ENCODE results near the gene DGAT2. TPM values are rescaled to one million over a fixed set of nuclear protein-coding genes. Genes with fewer than 3 reads are reported as not detected.
A peak's percentile ranks its signal among the peaks of the same experiment; 100 is the strongest.
"Not testable (repeated sequence)": the region's sequence is repeated elsewhere in the genome, so short reads cannot be mapped to it uniquely, and the experiment has no call there.

Gene DGAT2
- total and polyA plus RNA-seq, 5 donors, result 5.7 to 23.4 (median 12.2) TPM

DNA sequence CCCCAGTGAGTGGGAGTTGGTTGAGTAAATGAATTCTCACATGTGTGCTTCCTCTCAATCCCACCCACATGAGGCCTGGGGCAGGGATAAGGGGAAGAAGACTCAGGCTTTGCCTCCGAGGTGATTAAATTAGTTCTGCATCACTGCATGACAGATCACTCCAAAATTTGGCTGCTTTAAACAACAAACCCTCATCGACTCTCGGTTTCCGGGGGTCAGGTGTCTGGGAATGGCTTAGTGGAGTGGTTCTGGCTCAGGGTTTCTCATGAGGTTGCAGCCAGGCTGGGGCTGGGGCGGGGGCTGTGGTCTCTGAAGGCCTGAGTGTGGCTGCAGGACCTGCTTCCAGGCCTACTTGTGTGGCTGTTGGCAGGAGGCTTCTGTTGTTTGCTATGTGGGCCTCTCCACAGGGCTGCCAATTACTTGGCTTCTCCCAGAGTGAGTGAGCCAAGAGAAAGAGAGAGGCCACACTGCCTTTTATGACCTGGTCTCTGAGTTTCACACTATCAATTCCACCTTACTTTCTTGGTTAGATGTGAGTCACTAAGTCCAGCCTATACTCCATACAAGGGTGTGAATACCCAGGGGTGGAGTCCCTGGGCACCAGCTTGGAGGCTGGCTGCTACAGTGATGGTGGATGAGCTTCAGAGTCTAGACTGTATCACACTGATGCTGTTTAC is 35.0 kb upstream of the DGAT2 start:
- Histone ChIP-seq H3K27me3 (ENCODE audit: control insufficient read depth, insufficient read depth) (no peaks in the 10 kb centered on the region), H3K27ac (ENCODE audit: low read length) (peak overlapping the region; percentile 22), H3K4me3 (ENCODE audit: low read length) (no peak overlapping the region), H3K9me3 (ENCODE audit: control insufficient read depth, low read length) (no peaks in the 10 kb centered on the region), H3K4me1 (ENCODE audit: control insufficient read depth, insufficient read depth, low read length) (peaks cover 13% of the 10 kb centered on the region)
- intact Hi-C loops (cut with DNase I), result no loop called here
- DNase-seq (peak; percentile 18 to 62 (median 59)), ATAC-seq (peak; percentile 65)
- 52% methylated on average over 5 of the region's 5 CpGs for WGBS

DNA sequence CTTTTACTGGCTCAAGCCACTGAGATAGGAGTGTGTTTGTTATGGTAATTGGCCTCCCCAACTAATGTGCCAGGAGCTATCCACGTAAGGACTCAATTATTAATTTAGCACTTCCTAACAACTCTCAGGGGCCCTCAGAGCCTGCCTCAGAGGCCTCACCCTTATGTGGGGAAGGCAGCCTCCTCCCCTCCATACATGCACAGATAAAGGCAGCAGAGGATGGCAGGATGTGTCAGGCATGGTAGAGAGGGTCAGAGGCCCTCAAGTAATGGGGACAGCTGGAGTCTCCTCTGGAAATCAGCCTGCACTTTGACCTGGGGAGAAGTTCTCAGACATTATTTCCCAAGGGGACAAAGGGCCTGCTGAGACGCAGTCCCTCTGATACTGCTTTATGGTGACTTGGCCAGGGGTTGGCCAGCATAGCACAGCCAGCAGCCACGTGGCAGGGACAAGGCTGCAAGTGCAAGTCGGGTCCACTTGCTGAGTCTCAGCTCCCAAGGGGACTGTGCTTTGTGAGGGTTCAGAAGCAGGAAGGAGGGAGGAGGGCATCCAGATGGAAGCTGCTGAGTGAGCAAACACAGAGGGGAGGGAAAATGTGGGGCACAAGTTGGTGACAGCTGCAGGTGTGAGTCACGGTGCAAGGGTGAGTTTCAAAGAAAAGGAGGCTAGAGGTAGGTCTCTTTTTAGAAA is 33.9 kb upstream of the DGAT2 start:
- whole genome bisulfite sequencing, result 55% methylated on average over 5 of the region's 5 CpGs
- Histone ChIP-seq H3K4me3 (ENCODE audit: low read length) (no peak overlapping the region), H3K27ac (ENCODE audit: low read length) (peak overlapping the region; percentile 22), H3K9me3 (ENCODE audit: control insufficient read depth, low read length) (no peaks in the 10 kb centered on the region), H3K4me1 (ENCODE audit: control insufficient read depth, insufficient read depth, low read length) (peaks cover 13% of the 10 kb centered on the region), H3K27me3 (ENCODE audit: control insufficient read depth, insufficient read depth) (no peaks in the 10 kb centered on the region)
- intact Hi-C loops (cut with DNase I), result no loop called here
- peak in 1 of 3 donors; percentile 22 for DNase-seq
- peak in 1 of 2 donors; percentile 10 for ATAC-seq

DNA sequence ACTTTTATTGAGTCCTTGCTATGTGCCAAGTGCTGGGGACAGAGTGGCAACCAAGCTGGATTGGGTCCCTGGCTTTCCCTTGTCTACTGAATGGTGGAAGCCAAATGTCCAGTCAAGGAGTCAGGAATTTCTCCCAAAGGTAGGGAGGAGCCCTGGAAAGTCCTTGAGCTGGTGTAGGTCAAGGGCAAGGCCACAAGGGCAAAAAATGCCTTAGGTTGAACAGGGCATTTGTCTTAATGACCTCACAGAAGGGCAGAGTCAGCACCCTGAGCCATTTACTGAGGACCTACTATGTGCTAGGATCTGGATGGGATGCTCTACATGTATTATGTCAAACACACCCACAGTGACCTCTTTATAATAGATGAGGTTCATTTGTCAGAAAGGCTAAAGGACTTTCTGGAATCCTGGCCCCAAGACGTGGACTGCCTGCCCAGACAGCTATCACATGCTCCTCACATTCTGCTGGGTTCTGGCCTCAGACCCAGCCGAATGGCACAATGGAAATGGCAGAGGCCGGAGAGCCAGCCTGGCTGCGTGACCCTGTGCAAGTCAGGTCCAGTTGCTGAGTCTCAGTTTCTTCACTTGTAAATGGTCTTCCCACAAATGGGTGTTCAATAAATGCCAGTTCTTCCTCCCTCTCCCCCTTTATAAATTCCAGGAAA is 33.3 kb upstream of the DGAT2 start:
- H3K27me3 ChIP-seq (ENCODE audit: control insufficient read depth, insufficient read depth), result no peaks in the 10 kb centered on the region
- no peaks in the 10 kb centered on the region for H3K9me3 ChIP-seq (ENCODE audit: control insufficient read depth, low read length)
- DNase-seq (peak in 1 of 3 donors; percentile 21), ATAC-seq (peak in 1 of 2 donors; percentile 22)
- H3K4me1 ChIP-seq (ENCODE audit: control insufficient read depth, insufficient read depth, low read length), result peaks cover 13% of the 10 kb centered on the region
- intact Hi-C loops (cut with DNase I), result no loop called here
- 82% methylated on average over 4 of the region's 4 CpGs for WGBS
- no peak overlapping the region for H3K27ac ChIP-seq (ENCODE audit: low read length)
- no peak overlapping the region for H3K4me3 ChIP-seq (ENCODE audit: low read length)

DNA sequence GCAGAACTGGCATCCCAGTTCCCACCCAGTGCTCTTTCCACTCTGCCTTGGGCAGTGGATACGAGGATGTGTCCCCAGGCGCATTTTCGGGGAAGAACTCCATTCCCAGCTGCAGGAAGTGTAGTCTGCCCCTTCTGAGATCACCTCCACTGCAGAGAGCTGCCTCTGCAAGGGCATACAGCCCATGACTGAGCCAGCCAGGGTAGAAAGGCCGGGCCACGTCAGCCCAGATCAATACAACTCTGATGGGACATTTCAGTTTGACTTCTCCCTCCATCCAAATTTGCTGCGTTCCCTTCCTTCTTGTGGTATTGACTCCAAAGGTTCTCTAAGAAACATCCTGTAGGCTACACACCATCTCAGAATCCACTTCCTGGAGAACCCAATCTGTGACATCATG is 31.3 kb upstream of the DGAT2 start:
- H3K27me3 ChIP-seq (ENCODE audit: control insufficient read depth, insufficient read depth), result no peaks in the 10 kb centered on the region
- WGBS, result 86% methylated on average over 6 of the region's 6 CpGs
- intact Hi-C loops (cut with DNase I), result no loop called here
- ATAC-seq, result no peak
- no peaks in the 10 kb centered on the region for H3K9me3 ChIP-seq (ENCODE audit: control insufficient read depth, low read length)
- H3K4me3 ChIP-seq (ENCODE audit: low read length), result no peak overlapping the region
- no peak for DNase-seq
- H3K27ac ChIP-seq (ENCODE audit: low read length), result no peak overlapping the region
- H3K4me1 ChIP-seq (ENCODE audit: control insufficient read depth, insufficient read depth, low read length), result peaks cover 13% of the 10 kb centered on the region

DNA sequence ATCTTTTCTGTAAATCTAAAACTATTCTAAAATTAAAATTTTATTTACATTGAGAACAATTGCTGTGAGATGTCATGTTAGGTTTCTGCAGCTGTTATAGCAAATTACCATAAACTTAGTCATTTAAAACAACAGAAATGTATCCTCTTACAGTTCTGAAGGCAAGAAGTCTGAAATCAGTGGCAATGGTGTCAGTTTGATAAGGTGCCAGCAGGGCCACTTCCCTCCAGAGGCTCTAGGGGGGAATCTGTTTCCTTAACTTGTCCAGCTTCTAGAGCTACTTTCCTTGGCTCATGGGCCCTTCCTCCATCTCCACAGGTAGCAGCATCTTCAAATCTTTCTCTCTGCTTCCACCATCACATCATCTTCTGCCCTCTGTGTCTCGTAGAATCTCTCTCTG is 27.9 kb upstream of the DGAT2 start:
- no peaks in the 10 kb centered on the region for H3K9me3 ChIP-seq (ENCODE audit: control insufficient read depth, low read length)
- no peak for DNase-seq
- H3K27me3 ChIP-seq (ENCODE audit: control insufficient read depth, insufficient read depth), result no peaks in the 10 kb centered on the region
- H3K4me3 ChIP-seq (ENCODE audit: low read length), result no peak overlapping the region
- intact Hi-C loops (cut with DNase I), result no loop called here
- H3K27ac ChIP-seq (ENCODE audit: low read length), result no peak overlapping the region
- WGBS, result 98% methylated on average over 1 of the region's 1 CpG
- ATAC-seq, result no peak
- H3K4me1 ChIP-seq (ENCODE audit: control insufficient read depth, insufficient read depth, low read length), result peaks cover 9% of the 10 kb centered on the region

DNA sequence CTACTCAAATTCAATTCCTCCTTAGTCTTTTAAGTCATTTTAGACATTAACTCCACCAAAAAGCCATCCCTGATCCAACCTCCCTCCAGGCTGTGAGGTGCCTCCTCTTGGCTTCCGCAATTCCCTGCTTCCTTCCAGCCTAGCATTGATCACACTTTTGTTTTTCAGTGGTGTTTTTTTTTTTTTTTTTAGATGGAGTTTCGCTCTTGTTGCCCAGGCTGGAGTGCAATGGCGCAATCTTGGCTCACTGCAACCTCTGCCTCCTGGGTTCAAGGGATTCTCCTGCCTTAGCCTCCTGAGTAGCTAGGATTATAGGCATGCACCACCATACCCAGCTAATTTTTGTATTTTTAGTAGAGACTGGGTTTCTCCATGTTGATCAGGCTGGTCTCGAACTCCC is 25.4 kb upstream of the DGAT2 start:
- H3K4me1 ChIP-seq (ENCODE audit: control insufficient read depth, insufficient read depth, low read length); DNase-seq; H3K4me3 ChIP-seq (ENCODE audit: low read length); intact Hi-C loops (cut with DNase I); H3K27ac ChIP-seq (ENCODE audit: low read length); H3K9me3 ChIP-seq (ENCODE audit: control insufficient read depth, low read length); H3K27me3 ChIP-seq (ENCODE audit: control insufficient read depth, insufficient read depth); ATAC-seq: not testable (repeated sequence)
- WGBS, result 95% methylated on average over 4 of the region's 4 CpGs

DNA sequence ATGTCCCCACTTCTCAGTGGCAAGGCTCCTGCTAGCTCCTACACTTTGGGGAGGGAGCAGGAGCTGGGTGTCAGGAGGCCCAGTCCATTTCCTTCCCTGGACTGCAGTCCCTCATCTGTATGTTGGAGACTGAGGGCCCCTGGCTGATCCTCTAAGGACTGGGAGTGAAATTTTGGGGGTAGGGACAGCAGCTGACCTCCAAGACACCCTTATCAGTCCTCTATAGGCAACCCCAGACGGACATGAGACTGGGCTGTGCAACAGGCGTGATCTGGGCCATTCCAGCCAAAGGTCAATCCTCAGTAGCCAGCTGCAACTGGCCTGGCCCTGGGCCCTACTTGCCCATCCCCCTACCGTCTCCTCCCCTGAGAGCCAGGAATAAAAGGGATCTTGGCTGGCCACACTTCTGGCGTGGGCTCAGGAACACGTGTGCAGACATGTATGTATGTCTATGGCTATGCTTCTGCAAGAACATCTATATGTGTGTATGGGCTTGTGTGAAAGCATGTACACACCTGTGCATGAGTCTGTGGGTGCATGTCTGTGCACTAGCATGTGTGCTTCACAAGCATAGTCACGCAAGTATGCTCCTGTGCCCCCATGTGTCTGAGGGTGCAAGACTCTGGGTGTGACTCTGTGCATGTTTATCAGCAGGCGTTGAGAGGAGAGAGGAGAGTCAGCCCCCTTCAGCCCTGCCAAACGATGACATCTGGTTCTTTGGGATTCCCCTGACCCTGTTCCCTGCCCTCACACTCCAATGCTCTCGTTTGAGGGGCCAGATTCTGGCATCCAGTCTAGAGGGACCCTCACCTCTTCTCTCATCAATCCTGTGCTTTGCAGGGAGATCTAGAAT is 24.6 kb upstream of the DGAT2 start:
- Histone ChIP-seq H3K9me3 (ENCODE audit: control insufficient read depth, low read length) (no peaks in the 10 kb centered on the region), H3K27ac (ENCODE audit: low read length) (peak overlapping the region; percentile 40), H3K4me1 (ENCODE audit: control insufficient read depth, insufficient read depth, low read length) (peaks cover 9% of the 10 kb centered on the region), H3K4me3 (ENCODE audit: low read length) (no peak overlapping the region), H3K27me3 (ENCODE audit: control insufficient read depth, insufficient read depth) (no peaks in the 10 kb centered on the region)
- 35% methylated on average over 9 of the region's 9 CpGs for WGBS
- ATAC-seq, result peak; percentile 50 to 58
- peak in 1 of 3 donors; percentile 73 for DNase-seq
- intact Hi-C loops (cut with DNase I), result no loop called here

DNA sequence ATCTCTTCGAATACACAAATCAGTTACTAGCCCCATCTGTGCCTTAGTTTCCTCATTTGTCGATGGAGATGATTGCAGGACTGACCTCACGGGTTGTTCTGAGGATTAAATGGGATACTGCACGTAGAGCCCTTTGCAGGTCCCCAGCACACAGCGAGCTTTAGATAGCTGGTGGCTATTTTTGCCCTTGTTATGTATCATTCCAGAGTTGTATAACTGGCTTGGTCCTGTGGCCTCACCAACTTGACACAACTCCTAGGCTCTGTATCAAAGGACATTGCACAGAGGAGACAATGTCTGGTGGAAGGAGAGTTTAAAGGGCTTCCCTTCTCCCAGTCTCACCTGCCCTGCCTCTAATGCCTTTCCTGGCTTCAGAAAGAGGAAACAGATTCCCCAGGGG is 22.8 kb upstream of the DGAT2 start:
- intact Hi-C loops (cut with DNase I), result no loop called here
- Histone ChIP-seq H3K9me3 (ENCODE audit: control insufficient read depth, low read length) (no peaks in the 10 kb centered on the region), H3K4me1 (ENCODE audit: control insufficient read depth, insufficient read depth, low read length) (peaks cover 9% of the 10 kb centered on the region), H3K27ac (ENCODE audit: low read length) (peak overlapping the region; percentile 83), H3K27me3 (ENCODE audit: control insufficient read depth, insufficient read depth) (no peaks in the 10 kb centered on the region), H3K4me3 (ENCODE audit: low read length) (no peak overlapping the region)
- DNase-seq (no peak), ATAC-seq (peak; percentile 77 to 88)
- WGBS, result 63% methylated on average over 5 of the region's 5 CpGs

DNA sequence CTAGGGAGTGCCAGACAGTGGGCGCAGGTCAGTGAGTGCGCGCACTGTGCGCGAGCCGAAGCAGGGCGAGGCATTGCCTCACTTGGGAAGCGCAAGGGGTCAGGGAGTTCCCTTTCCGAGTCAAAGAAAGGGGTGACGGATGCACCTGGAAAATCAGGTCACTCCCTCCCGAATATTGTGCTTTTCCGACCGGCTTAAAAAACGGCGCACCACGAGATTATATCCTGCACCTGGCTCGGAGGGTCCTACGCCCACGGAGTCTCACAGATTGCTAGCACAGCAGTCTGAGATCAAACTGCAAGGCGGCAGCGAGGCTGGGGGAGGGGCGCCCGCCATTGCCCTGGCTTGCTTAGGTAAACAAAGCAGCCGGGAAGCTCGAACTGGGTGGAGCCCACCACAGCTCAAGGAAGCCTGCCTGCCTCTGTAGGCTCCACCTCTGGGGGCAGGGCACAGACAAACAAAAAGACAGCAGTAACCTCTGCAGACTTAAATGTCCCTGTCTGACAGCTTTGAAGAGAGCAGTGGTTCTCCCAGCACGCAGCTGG is 19.8 kb upstream of the DGAT2 start:
- WGBS, result 59% methylated on average over 18 of the region's 26 CpGs
- ATAC-seq; DNase-seq; H3K27ac ChIP-seq (ENCODE audit: low read length); intact Hi-C loops (cut with DNase I); H3K27me3 ChIP-seq (ENCODE audit: control insufficient read depth, insufficient read depth); H3K9me3 ChIP-seq (ENCODE audit: control insufficient read depth, low read length); H3K4me3 ChIP-seq (ENCODE audit: low read length); H3K4me1 ChIP-seq (ENCODE audit: control insufficient read depth, insufficient read depth, low read length): not testable (repeated sequence)

DNA sequence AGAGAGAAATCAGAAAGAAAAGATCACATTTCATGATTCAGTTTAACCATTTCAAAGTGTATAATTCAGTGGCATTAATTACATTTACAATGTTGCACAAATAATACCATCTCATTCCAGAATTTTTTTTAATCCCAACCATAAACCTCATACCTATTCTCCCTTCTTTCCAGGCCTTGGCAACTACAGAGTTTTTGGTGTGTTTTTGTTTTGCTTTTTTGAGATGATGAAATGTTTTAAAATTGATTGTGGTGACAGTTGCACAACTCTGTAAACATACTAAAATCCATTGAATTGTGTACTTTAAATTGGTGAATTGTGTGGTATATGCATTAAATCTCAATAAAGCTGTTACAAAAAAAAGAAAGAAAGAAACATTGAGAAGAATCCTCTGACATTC is 13.6 kb upstream of the DGAT2 start:
- H3K9me3 ChIP-seq (ENCODE audit: control insufficient read depth, low read length); intact Hi-C loops (cut with DNase I); H3K27ac ChIP-seq (ENCODE audit: low read length); H3K4me3 ChIP-seq (ENCODE audit: low read length); DNase-seq; H3K4me1 ChIP-seq (ENCODE audit: control insufficient read depth, insufficient read depth, low read length); H3K27me3 ChIP-seq (ENCODE audit: control insufficient read depth, insufficient read depth); ATAC-seq: not testable (repeated sequence)
